OCI-LY7 (cell line): Measurements from ENCODE around the gene CD300H.

Experiments used
- CTCF ChIP-seq: fragments of 200-600 bp; sonication (generic); conservative IDR thresholded peaks from 2 replicates; pipeline ENCODE4 v1.5.1; 2014; ENCODE audit warnings: mild to moderate bottlenecking, antibody characterized with exemption, low read length, moderate library complexity, mixed read lengths
- EZH2phosphoT487 ChIP-seq: fragments of 200-600 bp; sonication (generic); IDR thresholded peaks from 2 replicates; pipeline ENCODE4 v1.6.1; 2018; ENCODE audit warnings: low read depth, borderline replicate concordance, mild to moderate bottlenecking, mixed run types, antibody characterized with exemption, low read length, moderate library complexity, mixed read lengths

- TF ChIP-seq CTCF = no peak
- TF ChIP-seq EZH2phosphoT487 = no peak
Measured at GRCh38 chr17:74545843-74546230, 21.5 kb downstream of the CD300H start, which contains the start of gene CD300C.
